ENCODE measurements around the gene GIT1. TPM values are rescaled to one million over a fixed set of nuclear protein-coding genes. Genes with fewer than 3 reads are reported as not detected.

The GIT1 gene
- total and polyA plus RNA-seq, 4 donors = 2.2 to 11.1 (median 4.9) TPM

- no peak overlapping the region for H3K27ac ChIP-seq (ENCODE audit: low read depth in 1 of 2, low read length in 2 of 2)
- H3K4me3 ChIP-seq (ENCODE audit: low read depth in 1 of 3, low read length in 3 of 3) = no peak overlapping the region
- no peak for DNase-seq (ENCODE audit: low spot score)
- H3K36me3 ChIP-seq (ENCODE audit: control insufficient read depth in 4 of 4, insufficient read depth in 3 of 4, low read depth in 1 of 4, low read length in 3 of 4) = no peaks in the 10 kb centered on the region
- no peaks in the 10 kb centered on the region for H3K27me3 ChIP-seq (ENCODE audit: control insufficient read depth in 4 of 4, insufficient read depth in 4 of 4, low read length in 3 of 4)
- 87% methylated on average over 12 of the region's 12 CpGs for whole genome bisulfite sequencing
- no peak overlapping the region for H3K9ac ChIP-seq (ENCODE audit: low read depth in 1 of 2, low read length in 2 of 2)
- TF ChIP-seq FOXA1 (IDR thresholded peaks at IDR 0.05) (no peak), ZBTB33 (IDR thresholded peaks at IDR 0.05) (no peak), HNF4A (conservative IDR thresholded peaks at IDR 0.05) (no peak), GABPA (IDR thresholded peaks at IDR 0.05 in 1 of 2, conservative IDR thresholded peaks at IDR 0.05 in 1 of 2) (no peak), EGR1 (IDR thresholded peaks at IDR 0.05; ENCODE audit: low read depth in 2 of 2) (no peak), FOXA2 (IDR thresholded peaks at IDR 0.05) (no peak), TAF1 (conservative IDR thresholded peaks at IDR 0.05) (no peak), RAD21 (IDR thresholded peaks at IDR 0.05) (no peak), MAX (IDR thresholded peaks at IDR 0.05) (no peak), CTCF (IDR thresholded peaks at IDR 0.05; ENCODE audit: low read depth, low read length, missing input control) (no peak), REST (IDR thresholded peaks at IDR 0.05) (no peak), JUND (IDR thresholded peaks at IDR 0.05) (no peak), SP1 (IDR thresholded peaks at IDR 0.05) (no peak), HNF4G (IDR thresholded peaks at IDR 0.05) (no peak), NR2F2 (IDR thresholded peaks at IDR 0.05) (no peak), YY1 (IDR thresholded peaks at IDR 0.05) (no peak)
- no peaks in the 10 kb centered on the region for H3K9me3 ChIP-seq (ENCODE audit: control insufficient read depth in 4 of 4, low read length in 3 of 4)
- peaks cover 4 to 26% (median 21%) of the 10 kb centered on the region in 4 donors for H3K4me1 ChIP-seq (ENCODE audit: control insufficient read depth in 4 of 4, insufficient read depth in 4 of 4, low read length in 3 of 4)
Measured at GRCh38 chr17:29595943-29596774, 6.7 kb upstream of the GIT1 start.
